ENCODE results near the gene SULT4A1. TPM values are rescaled to one million over a fixed set of nuclear protein-coding genes. Genes with fewer than 3 reads are reported as not detected.

Gene SULT4A1
- total RNA-seq, 4 donors from 2014 or later: not detected

DNA sequence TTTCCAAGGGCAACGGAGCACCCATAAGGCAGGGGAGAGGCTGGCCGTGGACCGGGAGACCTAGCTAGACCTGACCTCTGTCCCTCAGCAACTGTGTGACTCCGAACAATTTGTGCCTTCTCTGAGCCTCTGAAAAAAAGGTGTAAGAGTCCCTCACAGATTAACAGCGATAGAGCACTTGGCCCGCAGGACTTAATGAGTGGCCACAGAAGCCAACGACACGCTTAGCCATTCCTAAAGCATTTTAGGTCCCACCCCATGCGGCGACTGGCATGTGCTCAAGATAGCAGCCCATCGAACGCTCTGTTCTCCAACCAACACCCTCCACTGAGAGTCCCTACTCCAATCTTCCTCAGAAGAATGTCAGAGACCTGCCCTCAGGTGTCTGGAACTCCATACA, 1.5 kb downstream of the SULT4A1 start:
- H3K27ac ChIP-seq: no peak overlapping the region
- 74 to 91% methylated on average over 12 of the region's 12 CpGs for WGBS, 2 donors
- TF ChIP-seq, protein P1, sequence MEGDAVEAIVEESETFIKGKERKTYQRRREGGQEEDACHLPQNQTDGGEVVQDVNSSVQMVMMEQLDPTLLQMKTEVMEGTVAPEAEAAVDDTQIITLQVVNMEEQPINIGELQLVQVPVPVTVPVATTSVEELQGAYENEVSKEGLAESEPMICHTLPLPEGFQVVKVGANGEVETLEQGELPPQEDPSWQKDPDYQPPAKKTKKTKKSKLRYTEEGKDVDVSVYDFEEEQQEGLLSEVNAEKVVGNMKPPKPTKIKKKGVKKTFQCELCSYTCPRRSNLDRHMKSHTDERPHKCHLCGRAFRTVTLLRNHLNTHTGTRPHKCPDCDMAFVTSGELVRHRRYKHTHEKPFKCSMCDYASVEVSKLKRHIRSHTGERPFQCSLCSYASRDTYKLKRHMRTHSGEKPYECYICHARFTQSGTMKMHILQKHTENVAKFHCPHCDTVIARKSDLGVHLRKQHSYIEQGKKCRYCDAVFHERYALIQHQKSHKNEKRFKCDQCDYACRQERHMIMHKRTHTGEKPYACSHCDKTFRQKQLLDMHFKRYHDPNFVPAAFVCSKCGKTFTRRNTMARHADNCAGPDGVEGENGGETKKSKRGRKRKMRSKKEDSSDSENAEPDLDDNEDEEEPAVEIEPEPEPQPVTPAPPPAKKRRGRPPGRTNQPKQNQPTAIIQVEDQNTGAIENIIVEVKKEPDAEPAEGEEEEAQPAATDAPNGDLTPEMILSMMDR (IDR thresholded peaks at IDR 0.05): no peak
- TF ChIP-seq POLR2A (IDR thresholded peaks at IDR 0.05): no peak
- no peaks in the 10 kb centered on the region for H3K36me3 ChIP-seq
- peaks cover 0 to 4% (median 0%) of the 10 kb centered on the region in 3 donors for H3K9me3 ChIP-seq
- no peak for DNase-seq
- H3K4me3 ChIP-seq: no peak overlapping the region
- intact Hi-C loops (cut with DNase I): no loop called here
- H3K27me3 ChIP-seq: peaks cover 0 to 87% (median 4%) of the 10 kb centered on the region in 4 donors
- H3K4me1 ChIP-seq: peaks cover 0 to 10% (median 7%) of the 10 kb centered on the region in 3 donors

DNA sequence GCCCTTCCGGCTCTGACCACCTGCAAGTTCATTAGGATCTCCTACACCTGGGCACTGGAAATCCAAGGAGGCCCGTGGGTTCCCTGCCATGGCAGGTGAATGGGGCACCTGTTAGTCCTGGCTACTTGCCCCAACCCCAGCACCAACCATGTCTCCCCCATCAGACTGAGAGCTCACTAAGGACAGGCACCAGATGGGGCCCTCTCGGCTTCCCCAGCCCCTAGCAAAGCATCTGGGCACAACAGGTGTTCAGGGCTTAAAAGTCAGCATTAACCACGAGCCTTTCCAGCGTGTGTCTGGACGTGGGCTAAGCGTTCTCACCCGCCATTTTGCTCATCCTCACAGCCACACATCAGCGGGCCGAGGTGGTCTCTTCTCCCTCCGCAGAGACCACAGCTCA, 2.2 kb downstream of the SULT4A1 start:
- intact Hi-C loops (cut with DNase I): no loop called here
- no peak overlapping the region for H3K27ac ChIP-seq
- H3K27me3 ChIP-seq: peaks cover 0 to 87% (median 4%) of the 10 kb centered on the region in 4 donors
- no peak overlapping the region for H3K4me3 ChIP-seq
- WGBS, 2 donors: 71 to 73% methylated on average over 4 to 9 of the region's 11 CpGs
- DNase-seq: no peak
- H3K4me1 ChIP-seq: peaks cover 0 to 10% (median 7%) of the 10 kb centered on the region in 3 donors
- peaks cover 0 to 4% (median 0%) of the 10 kb centered on the region in 3 donors for H3K9me3 ChIP-seq
- no peaks in the 10 kb centered on the region for H3K36me3 ChIP-seq
- no peak for TF ChIP-seq POLR2A (IDR thresholded peaks at IDR 0.05)
- TF ChIP-seq, protein P1 (IDR thresholded peaks at IDR 0.05): no peak

DNA sequence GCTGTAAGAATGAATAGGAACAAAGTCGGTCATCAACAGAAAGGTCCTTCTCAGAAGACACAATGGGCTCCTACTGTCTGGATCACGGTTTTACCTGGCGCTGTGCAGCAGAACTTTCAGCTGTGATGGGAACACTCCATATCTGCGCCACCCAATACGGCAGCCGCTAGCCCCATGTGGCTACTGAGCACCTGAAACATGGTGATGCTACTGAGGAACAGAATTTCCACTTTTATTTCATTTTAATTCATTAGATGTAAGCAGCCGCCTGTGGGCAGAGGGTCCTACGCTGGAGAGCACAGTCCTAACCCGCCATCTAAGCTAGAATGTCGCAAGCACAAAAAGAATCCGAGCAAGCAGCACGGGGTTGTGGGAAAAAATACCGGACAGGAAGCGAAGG, 2.7 kb downstream of the SULT4A1 start:
- DNase-seq: no peak
- intact Hi-C loops (cut with DNase I): no loop called here
- 78% methylated on average over 14 of the region's 14 CpGs for WGBS, 2 donors
- H3K27me3 ChIP-seq: peaks cover 0 to 86% (median 4%) of the 10 kb centered on the region in 4 donors
- peaks cover 0 to 10% (median 7%) of the 10 kb centered on the region in 3 donors for H3K4me1 ChIP-seq
- peaks cover 0 to 4% (median 0%) of the 10 kb centered on the region in 3 donors for H3K9me3 ChIP-seq
- H3K27ac ChIP-seq: no peak overlapping the region
- H3K4me3 ChIP-seq: no peak overlapping the region
- H3K36me3 ChIP-seq: no peaks in the 10 kb centered on the region
- no peak for TF ChIP-seq POLR2A (IDR thresholded peaks at IDR 0.05)
- TF ChIP-seq, protein P1 (IDR thresholded peaks at IDR 0.05): no peak

DNA sequence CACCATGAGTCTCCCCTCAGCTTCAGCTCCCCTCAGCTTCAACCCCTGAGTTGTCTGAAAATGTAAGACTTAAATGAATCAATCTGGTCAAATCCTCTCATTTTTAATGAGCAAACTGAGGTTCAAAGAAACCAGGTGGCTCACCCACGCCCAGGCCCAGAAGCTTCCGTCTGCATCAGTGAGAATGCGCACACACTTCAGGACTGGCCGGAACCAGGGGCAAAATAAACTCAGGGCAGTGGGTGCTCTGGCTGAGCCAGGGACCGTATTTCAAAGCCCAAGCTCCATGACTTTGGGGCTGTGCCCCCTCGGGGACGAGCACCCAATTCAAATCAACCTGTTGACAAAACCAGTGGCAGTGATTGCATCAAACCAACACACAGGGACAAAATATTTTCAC, 3.1 kb downstream of the SULT4A1 start:
- Histone ChIP-seq H3K4me3 (no peak overlapping the region), H3K27me3 (peaks cover 0 to 86% (median 4%) of the 10 kb centered on the region in 4 donors)
- WGBS, 2 donors: 78 to 92% methylated on average over 4 to 6 of the region's 7 CpGs

DNA sequence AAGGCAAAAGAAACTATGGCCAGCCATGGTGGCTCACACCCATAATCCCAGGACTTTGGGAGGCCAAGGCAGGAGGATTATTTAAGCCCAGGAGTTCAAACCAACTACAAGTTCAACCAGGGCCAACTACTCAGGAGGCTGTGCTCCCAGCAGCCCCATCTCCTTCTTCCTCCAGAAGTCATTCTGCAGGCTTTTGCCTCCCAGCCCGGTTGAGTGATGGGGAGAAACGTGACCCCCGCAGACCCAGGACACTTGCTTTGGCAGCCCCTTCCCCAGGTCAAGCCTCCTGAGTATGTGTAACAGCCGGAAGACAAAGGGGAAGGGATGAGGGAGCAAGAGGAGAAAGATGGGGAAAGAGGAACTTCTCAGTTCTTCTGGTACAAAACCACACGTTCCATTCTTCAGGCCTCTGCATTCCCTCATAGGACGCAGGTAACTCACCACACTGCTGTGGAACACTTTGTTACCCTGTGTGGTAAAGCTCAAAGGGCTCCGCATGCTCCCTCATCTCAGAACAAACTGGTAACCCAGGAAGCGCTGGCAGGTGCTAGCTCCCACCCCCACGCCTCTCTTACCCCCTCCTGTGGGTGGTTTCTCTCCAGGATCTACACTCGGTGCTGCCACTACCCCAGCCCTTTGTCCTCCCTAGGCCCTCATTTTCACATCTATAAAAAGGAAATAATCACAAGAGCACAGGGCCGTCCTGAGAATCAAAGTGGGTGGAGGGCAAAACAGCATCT, 4.0 kb downstream of the SULT4A1 start:
- Histone ChIP-seq H3K4me1 (peaks cover 0 to 10% (median 7%) of the 10 kb centered on the region in 3 donors), H3K36me3 (no peaks in the 10 kb centered on the region), H3K27ac (no peak overlapping the region), H3K9me3 (peaks cover 0 to 4% (median 0%) of the 10 kb centered on the region in 3 donors), H3K27me3 (peaks cover 0 to 86% (median 4%) of the 10 kb centered on the region in 4 donors), H3K4me3 (no peak overlapping the region)
- intact Hi-C loops (cut with DNase I): no loop called here
- 54 to 63% methylated on average over 11 of the region's 11 CpGs for WGBS, 2 donors
- DNase-seq: no peak
- no peak for TF ChIP-seq POLR2A (IDR thresholded peaks at IDR 0.05)
- TF ChIP-seq, protein P1 (IDR thresholded peaks at IDR 0.05): no peak

More for the DNA sequence above, 3.1 kb downstream of the SULT4A1 start:
- intact Hi-C loops (cut with DNase I): no loop called here
- no peak for DNase-seq
- peaks cover 0 to 10% (median 7%) of the 10 kb centered on the region in 3 donors for H3K4me1 ChIP-seq
- H3K9me3 ChIP-seq: peaks cover 0 to 4% (median 0%) of the 10 kb centered on the region in 3 donors
- TF ChIP-seq POLR2A (IDR thresholded peaks at IDR 0.05): no peak
- TF ChIP-seq, protein P1 (IDR thresholded peaks at IDR 0.05): no peak
- H3K36me3 ChIP-seq: no peaks in the 10 kb centered on the region
- H3K27ac ChIP-seq: no peak overlapping the region

Data from esophagus squamous epithelium (tissue), 5 donors.